ENCODE results near the gene TRIM45.

Gene TRIM45

GRCh38 chr1:117061986-117062415 lies 59.5 kb downstream of the TRIM45 start:
- DNase-seq (ENCODE audit: extremely low read depth, insufficient read length) = no peak
- no peaks in the 10 kb centered on the region for H3K27me3 ChIP-seq (replicated peaks; ENCODE audit: control insufficient read depth, insufficient read depth, low read length)
- H3K4me3 ChIP-seq (replicated peaks; ENCODE audit: low read depth, low read length) = peak overlapping the region; percentile 51
- TF ChIP-seq, protein P1, sequence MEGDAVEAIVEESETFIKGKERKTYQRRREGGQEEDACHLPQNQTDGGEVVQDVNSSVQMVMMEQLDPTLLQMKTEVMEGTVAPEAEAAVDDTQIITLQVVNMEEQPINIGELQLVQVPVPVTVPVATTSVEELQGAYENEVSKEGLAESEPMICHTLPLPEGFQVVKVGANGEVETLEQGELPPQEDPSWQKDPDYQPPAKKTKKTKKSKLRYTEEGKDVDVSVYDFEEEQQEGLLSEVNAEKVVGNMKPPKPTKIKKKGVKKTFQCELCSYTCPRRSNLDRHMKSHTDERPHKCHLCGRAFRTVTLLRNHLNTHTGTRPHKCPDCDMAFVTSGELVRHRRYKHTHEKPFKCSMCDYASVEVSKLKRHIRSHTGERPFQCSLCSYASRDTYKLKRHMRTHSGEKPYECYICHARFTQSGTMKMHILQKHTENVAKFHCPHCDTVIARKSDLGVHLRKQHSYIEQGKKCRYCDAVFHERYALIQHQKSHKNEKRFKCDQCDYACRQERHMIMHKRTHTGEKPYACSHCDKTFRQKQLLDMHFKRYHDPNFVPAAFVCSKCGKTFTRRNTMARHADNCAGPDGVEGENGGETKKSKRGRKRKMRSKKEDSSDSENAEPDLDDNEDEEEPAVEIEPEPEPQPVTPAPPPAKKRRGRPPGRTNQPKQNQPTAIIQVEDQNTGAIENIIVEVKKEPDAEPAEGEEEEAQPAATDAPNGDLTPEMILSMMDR (IDR thresholded peaks at IDR 0.05; ENCODE audit: insufficient read depth, low read length, poor library complexity, severe bottlenecking) = no peak
- peaks cover 2% of the 10 kb centered on the region for H3K36me3 ChIP-seq (ENCODE audit: control insufficient read depth, insufficient read depth, low read length)

Measured in GM06990 (cell line).